ENCODE data around the gene ADIPOR2.

ADIPOR2 gene

GRCh38 chr12:1660304-1661187 lies 30.3 kb upstream of the ADIPOR2 start:
- no peak for TF ChIP-seq RAD21 (IDR thresholded peaks at IDR 0.05; ENCODE audit: low read depth)
- TF ChIP-seq, protein P1, sequence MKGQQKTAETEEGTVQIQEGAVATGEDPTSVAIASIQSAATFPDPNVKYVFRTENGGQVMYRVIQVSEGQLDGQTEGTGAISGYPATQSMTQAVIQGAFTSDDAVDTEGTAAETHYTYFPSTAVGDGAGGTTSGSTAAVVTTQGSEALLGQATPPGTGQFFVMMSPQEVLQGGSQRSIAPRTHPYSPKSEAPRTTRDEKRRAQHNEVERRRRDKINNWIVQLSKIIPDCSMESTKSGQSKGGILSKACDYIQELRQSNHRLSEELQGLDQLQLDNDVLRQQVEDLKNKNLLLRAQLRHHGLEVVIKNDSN (IDR thresholded peaks at IDR 0.05), result peak; percentile 38

- TF ChIP-seq TEAD4 (IDR thresholded peaks at IDR 0.05), result peak; percentile 46
- TF ChIP-seq RAD21 (IDR thresholded peaks at IDR 0.05; ENCODE audit: low read depth), result no peak
- peak; percentile 70 for TF ChIP-seq TCF12 (IDR thresholded peaks at IDR 0.05; ENCODE audit: low read depth)
- TF ChIP-seq EP300 (IDR thresholded peaks at IDR 0.05; ENCODE audit: borderline replicate concordance), result peak; percentile 39; the same call in 1 of the 2 replicates
- no peak for TF ChIP-seq CEBPB (IDR thresholded peaks at IDR 0.05)
- TF ChIP-seq CREB1 (IDR thresholded peaks at IDR 0.05; ENCODE audit: low read depth), result no peak
- TF ChIP-seq FOXM1 (IDR thresholded peaks at IDR 0.05; ENCODE audit: borderline replicate concordance, low read depth), result no peak
- TF ChIP-seq, protein P1 (IDR thresholded peaks at IDR 0.05), result peak; percentile 69; the same call in 1 of the 2 replicates
- TF ChIP-seq EGR1 (IDR thresholded peaks at IDR 0.05), result no peak
- TF ChIP-seq ZBTB7A (IDR thresholded peaks at IDR 0.05; ENCODE audit: low read depth), result peak; percentile 95
- peak; percentile 53; the same call in 1 of the 2 replicates for TF ChIP-seq YY1 (IDR thresholded peaks at IDR 0.05; ENCODE audit: low read depth)
- TF ChIP-seq, protein P2, sequence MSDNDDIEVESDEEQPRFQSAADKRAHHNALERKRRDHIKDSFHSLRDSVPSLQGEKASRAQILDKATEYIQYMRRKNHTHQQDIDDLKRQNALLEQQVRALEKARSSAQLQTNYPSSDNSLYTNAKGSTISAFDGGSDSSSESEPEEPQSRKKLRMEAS (IDR thresholded peaks at IDR 0.05), result peak; percentile 99
- TF ChIP-seq NFIC (IDR thresholded peaks at IDR 0.05), result peak; percentile 19; the same call in 1 of the 2 replicates
- peak; percentile 57; the same call in 1 of the 2 replicates for TF ChIP-seq TAF1 (IDR thresholded peaks at IDR 0.05; ENCODE audit: low read depth)
- TF ChIP-seq, protein P3, sequence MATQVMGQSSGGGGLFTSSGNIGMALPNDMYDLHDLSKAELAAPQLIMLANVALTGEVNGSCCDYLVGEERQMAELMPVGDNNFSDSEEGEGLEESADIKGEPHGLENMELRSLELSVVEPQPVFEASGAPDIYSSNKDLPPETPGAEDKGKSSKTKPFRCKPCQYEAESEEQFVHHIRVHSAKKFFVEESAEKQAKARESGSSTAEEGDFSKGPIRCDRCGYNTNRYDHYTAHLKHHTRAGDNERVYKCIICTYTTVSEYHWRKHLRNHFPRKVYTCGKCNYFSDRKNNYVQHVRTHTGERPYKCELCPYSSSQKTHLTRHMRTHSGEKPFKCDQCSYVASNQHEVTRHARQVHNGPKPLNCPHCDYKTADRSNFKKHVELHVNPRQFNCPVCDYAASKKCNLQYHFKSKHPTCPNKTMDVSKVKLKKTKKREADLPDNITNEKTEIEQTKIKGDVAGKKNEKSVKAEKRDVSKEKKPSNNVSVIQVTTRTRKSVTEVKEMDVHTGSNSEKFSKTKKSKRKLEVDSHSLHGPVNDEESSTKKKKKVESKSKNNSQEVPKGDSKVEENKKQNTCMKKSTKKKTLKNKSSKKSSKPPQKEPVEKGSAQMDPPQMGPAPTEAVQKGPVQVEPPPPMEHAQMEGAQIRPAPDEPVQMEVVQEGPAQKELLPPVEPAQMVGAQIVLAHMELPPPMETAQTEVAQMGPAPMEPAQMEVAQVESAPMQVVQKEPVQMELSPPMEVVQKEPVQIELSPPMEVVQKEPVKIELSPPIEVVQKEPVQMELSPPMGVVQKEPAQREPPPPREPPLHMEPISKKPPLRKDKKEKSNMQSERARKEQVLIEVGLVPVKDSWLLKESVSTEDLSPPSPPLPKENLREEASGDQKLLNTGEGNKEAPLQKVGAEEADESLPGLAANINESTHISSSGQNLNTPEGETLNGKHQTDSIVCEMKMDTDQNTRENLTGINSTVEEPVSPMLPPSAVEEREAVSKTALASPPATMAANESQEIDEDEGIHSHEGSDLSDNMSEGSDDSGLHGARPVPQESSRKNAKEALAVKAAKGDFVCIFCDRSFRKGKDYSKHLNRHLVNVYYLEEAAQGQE (IDR thresholded peaks at IDR 0.05; ENCODE audit: low read depth), result peak; percentile 45
These were observed 29.1 kb upstream of the ADIPOR2 start for GRCh38 chr12:1661553-1662335.

DNA sequence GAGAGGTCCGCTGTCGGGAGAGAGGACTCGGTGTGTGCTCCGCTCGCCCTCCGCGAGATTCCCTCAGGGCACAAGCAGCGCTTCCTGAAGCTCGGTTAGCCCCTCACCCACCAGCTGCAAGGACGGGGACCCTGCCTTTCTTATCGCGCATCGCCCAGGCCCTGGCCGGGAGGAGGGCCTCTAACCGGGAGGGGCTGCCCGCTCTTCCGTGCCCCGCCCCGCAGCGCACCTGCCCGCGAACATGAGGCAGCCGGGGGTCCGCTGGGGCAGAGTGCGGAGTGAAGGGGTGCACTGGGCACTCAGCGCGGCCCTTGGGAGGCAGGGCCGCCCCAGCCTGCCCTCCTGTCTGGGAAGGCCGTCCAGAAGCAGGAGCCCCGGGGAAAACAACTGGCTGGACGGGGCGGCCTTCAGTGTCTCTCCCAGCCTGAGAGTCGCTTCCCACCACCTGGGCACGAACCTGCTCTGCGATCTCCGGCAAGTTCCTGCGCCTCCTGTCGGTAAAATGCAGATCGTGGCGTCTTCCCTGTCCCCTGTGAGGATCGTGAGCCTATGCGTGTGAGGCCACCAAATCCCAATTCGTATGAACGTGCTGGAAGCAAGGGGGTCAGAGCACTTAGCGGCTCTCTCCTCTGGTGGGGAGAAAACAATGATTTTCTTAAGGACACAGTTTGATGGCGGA lies 28.0 kb upstream of the ADIPOR2 start:
- no peak for TF ChIP-seq TAF1 (IDR thresholded peaks at IDR 0.05; ENCODE audit: low read depth)
- TF ChIP-seq ZBTB7A (IDR thresholded peaks at IDR 0.05; ENCODE audit: low read depth), result peak; percentile 86

DNA sequence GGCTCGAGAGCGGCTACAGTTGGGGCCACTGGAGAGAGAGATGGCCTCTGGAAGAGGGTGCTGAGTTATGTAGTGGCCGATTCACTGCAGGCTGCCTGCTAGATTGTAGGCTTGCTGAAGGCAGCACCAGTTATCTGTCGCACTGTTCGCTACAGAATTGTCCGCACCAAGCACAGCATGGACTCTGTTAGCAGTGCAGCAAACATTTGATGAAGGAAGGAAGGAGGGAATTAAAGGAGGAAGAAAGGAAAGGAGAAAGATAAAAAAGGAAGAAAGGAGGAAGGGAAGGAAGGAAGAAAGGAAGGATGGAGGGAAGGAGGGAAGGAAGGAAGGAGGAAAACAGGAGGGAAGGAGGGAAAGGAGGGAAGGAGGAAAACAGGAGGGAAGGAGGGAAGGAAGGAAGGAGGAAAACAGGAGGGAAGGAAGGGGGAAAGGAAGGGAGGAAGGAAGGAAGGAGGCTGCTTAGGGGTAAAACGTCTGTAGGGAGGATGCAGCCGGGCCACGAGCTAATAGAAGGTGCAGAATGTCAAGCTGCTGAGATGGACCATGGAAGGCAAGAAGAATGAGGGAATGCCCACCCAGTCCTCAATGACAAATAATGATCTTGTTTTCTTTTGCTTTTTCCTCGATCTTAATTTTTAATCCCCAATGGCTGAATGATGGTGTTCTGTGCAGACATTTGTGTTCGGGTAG lies 27.3 kb upstream of the ADIPOR2 start:
- TF ChIP-seq TAF1 (IDR thresholded peaks at IDR 0.05; ENCODE audit: low read depth), result no peak
- TF ChIP-seq ZBTB7A (IDR thresholded peaks at IDR 0.05; ENCODE audit: low read depth), result no peak
- TF ChIP-seq FOXM1 (IDR thresholded peaks at IDR 0.05; ENCODE audit: borderline replicate concordance, low read depth), result no peak
- TF ChIP-seq TCF12 (IDR thresholded peaks at IDR 0.05; ENCODE audit: low read depth), result no peak
- TF ChIP-seq EGR1 (IDR thresholded peaks at IDR 0.05), result no peak
- TF ChIP-seq, protein P2 (IDR thresholded peaks at IDR 0.05), result no peak
- no peak for TF ChIP-seq CREB1 (IDR thresholded peaks at IDR 0.05; ENCODE audit: low read depth)
- no peak for TF ChIP-seq TEAD4 (IDR thresholded peaks at IDR 0.05)
- no peak for TF ChIP-seq YY1 (IDR thresholded peaks at IDR 0.05; ENCODE audit: low read depth)
- no peak for TF ChIP-seq CEBPB (IDR thresholded peaks at IDR 0.05)
- TF ChIP-seq NFIC (IDR thresholded peaks at IDR 0.05), result no peak
- TF ChIP-seq, protein P1 (IDR thresholded peaks at IDR 0.05), result no peak
- TF ChIP-seq EP300 (IDR thresholded peaks at IDR 0.05; ENCODE audit: borderline replicate concordance), result no peak
- TF ChIP-seq RAD21 (IDR thresholded peaks at IDR 0.05; ENCODE audit: low read depth), result no peak
- TF ChIP-seq, protein P3 (IDR thresholded peaks at IDR 0.05; ENCODE audit: low read depth), result no peak
